GDM1 (cell line): ENCODE data around the gene OR52L1.

Experiments
- DNase-seq: peaks from one replicate; lab custom pipeline; 2025; lab: John Stamatoyannopoulos, UW

OR52L1 gene

GRCh38 chr11:5940748-5941147, 46.0 kb downstream of the OR52L1 start:
- no peak for DNase-seq

GRCh38 chr11:5938603-5938965, 48.2 kb downstream of the OR52L1 start:
- no peak for DNase-seq

DNA sequence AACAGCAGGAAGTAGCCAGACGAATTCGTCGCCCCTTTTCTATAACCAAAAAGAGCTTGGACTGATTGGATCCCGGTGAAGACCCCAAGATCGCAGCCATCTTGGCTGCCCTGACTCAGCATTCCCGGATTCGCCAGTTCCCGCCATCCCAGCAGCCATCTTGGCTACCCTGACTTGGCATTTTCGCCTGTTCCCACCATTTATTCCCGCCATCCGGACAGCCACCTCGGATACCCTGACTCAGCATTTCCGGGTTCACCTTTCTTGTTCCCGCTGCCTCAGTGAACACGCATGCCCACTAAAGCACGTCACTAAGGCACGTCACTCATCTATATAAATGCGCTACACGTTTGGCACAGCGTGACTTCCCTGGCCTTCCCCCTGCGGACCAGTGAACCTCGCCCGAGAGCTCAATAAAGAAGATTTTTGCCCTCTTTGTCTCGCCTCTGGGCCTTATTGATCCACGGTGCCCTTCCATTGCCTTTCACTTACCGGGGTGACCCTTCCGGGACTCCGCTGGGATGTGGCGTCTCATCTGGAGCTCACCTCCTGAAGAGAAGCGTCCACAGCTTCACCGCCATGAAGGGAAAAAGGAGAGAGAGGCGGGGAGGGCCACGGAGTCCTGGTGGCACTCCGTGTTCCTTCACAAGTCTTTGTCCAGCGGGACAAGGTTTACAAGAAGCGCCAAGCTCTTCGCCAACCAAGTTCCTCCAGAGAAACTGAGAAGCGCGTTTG, 48.8 kb downstream of the OR52L1 start:
- DNase-seq = no peak
